HG03196 (cell line): ENCODE results near the gene TMEM117.

Experiments used
- ATAC-seq: cut with Tn5 transposase; IDR thresholded peaks from one replicate; pipeline ENCODE4 v1.9.1; 2021; ENCODE audit not compliant: unreplicated experiment

Gene TMEM117

DNA sequence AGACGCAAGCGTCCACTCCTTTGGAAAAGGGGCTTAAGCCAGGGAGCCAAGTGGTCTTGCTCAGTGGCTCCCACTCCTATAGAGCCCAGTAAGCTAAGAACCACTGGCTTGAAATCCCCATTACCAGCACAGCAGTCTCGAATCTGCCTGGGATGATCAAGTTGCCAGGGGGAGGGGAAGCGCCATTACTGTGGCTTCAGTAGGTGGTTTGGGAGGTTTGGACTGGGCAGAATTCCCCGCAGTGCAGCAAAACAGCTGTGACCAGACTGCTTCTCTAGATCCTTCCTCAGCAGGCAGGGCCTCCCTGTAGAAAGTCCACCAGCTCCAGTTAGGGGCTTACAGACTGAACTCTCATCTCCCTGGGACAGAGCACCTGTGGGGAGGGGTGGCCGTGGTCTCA is 115.4 kb downstream of the TMEM117 start:
- ATAC-seq: no peak

- ATAC-seq: peak; percentile 96
These were observed 122.0 kb downstream of the TMEM117 start for GRCh38 chr12:43957732-43958372.

- ATAC-seq: no peak
These were observed 128.2 kb downstream of the TMEM117 start for GRCh38 chr12:43964033-43964432.

GRCh38 chr12:43964961-43965360 is 129.1 kb downstream of the TMEM117 start:
- no peak for ATAC-seq

- ATAC-seq: no peak
These were observed 130.0 kb downstream of the TMEM117 start for GRCh38 chr12:43965899-43966298.

DNA sequence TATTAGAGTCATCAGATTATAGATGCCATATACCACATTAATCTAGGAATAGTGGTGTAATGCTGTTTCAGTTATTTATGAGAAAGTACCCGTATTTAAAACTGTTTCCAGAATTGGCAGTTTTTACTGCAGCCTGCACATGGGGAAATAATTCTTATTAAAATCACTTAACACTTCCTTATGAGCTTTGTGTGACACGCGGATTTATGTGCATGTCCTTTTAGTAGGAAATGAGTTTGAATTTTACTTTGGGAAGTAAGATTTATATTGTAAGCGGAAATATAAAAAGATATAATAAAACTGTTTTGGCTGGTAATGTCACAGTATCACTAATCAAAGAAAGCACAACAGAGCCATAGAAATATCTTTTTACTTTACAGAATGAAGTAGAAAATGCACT is 132.9 kb downstream of the TMEM117 start:
- ATAC-seq: no peak

- no peak for ATAC-seq
These were observed 134.0 kb downstream of the TMEM117 start for GRCh38 chr12:43969882-43970281.

DNA sequence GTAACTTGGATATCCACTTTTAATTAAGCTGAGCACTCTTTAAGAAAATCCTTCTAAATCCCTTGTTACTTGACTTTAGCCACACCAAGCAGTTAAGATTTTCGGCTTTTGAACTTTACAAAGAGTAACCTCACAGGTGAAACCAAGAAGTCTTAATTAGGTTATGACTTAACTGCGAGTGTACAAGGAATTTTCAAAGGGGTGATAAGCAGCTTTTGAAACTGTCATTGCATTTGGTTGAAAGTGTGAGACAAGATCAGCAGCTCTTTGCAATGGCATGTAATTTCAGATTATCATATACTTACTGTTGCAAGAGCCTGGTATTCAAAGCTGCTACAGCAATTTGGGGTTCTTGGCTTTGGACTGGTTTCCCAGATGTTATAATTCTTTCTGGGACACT is 137.5 kb downstream of the TMEM117 start:
- ATAC-seq: no peak

DNA sequence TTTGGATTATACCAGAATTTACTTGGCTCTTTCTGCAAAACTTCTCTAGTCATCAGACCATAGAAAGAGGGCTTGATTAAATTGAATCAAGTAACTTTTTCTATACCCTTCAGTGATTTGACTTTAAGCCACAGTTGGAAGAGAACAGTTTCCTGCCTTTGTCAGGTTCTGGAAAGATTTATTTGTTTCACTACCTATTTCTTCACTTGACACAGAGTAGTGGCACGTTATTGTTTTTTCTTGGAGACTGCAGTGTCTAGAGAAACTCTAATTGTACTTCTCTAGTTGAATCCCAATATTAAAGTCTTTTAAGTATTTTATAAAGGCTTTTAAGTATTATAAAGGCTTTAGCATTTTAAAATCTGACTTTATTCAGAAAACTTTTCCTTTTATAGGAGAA is 138.1 kb downstream of the TMEM117 start:
- ATAC-seq: no peak

DNA sequence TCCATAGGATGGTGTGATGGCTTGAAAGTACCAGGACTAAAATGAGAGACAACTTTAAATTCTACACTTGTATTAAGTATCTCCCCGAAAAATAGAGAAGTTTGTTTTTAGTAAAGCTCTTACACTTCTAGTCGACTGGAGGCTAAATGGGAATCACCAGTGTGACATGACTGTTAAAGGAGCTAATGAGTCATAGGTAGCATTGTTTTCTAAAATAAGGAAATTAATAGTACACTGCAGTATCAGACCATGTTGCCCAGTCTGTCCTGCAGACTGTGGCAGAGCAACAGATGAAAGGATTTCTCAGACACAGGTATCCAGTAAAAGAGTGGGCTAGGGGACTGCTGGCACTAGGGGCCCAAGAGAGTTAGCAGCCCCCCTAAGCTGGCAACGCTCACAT is 140.1 kb downstream of the TMEM117 start:
- ATAC-seq: no peak

- ATAC-seq: no peak
These were observed 142.7 kb downstream of the TMEM117 start for GRCh38 chr12:43978556-43978955.

DNA sequence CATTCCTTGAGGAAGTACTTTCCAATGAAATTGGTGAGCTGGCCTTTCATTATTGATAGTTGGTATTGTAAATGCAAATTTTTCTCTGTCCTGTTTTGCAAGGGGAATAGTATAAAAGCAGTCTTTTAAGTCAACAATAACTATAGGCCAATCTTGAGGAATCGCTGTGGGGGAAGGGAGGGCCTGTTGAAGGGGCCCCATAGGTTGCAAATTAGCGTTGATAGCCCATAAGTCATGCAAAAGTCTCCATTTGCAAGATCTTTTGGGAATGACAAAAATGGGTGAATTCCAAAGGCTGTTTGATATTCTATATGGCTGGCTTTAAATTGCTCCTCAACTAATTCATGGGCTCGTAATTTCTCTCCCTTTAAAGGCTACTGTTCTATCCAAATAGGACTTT is 143.6 kb downstream of the TMEM117 start:
- no peak for ATAC-seq

DNA sequence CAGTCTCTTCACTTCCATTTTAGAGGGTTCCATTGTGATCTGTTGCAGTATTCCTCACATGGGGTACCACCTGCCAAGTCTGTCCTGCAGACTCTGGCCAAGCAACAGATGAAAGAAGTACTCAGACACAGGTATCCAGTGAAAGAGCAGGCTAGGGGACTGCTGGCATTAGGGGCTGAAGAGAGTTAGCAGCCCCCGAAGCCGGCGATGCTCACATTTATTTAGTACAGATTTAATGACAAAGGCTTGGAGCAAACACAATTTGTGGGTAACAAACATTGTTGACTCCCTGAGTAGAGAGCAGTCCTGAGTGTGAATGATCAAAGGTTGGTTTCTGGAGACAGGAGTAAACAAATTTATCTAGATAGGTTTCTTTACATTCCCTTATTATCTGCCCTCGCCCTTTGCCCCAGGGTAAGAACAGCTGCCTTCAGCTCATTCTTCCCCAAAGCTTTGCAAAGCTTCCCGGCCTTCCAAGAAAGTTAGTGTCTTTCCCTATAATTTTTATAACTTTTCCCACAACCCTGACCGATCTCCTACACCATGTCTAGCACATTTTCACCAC is 144.8 kb downstream of the TMEM117 start:
- no peak for ATAC-seq

DNA sequence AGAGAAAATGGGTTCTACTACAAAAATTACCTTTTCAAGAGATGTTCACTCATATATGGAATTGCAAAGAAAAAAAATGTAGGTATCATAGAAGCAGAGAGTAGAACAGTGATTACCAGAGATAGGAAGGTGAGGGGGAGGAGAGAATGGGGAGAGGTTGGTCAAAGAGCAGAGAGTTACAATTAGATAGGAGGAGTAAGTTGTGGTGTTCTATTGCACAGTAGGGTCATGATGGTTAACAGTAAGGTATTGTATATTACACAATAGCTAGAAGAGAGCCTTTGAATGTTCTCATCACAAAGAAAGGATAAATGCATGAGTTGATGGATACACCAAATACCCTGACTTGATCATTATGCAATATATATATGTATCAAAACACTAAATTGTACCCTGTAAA is 145.8 kb downstream of the TMEM117 start:
- no peak for ATAC-seq

DNA sequence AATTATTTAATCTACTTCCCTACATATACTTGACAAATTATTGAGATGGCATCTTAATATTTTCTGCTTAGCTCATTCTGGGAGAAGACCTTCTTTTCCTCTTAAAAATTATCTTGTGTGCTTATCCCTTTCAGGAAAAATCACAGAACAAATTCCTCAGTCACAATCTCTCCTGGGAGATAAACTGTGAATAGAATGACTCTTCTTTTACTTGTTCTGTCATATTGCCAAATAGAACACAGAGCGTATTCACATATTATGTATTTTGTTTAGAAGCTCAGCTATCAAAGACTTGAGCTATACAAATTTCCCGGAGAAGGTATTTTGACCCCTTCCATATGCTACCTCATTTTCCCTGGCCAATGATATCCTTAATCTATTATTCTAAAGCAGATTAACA is 146.7 kb downstream of the TMEM117 start:
- no peak for ATAC-seq

DNA sequence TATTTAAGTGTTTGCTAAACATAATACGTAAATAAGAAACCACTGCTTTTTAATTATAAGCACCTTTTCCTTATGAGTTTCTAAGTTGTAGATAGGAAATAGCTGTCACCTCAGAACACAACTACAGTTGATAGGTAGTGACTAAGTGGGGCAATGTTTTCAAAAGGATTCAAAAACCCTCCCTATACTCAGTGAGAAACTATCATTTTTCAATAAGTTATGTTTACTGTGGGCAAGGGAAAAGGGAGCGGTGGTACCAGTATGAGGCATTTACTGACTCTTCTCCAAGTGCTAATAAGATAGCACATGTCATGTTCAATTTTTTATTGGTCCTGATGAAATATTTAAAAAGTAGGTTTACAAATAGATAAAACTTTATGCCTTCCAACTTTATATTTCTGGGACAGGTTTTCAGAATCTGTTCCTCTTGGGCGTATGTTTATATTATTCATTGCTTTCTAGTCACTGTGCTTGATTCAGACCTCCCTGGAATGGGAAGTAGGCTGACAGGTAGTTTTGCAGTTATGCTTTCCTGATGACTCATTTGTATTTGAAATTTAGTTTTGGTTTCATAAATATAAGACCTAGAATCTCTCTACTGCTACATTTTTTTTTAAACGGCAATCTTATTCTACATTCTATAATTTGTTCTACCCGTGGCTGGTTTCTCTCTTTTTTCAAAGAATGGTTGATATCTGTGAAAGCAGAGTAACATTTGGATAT is 153.1 kb downstream of the TMEM117 start:
- peak; percentile 95 for ATAC-seq

DNA sequence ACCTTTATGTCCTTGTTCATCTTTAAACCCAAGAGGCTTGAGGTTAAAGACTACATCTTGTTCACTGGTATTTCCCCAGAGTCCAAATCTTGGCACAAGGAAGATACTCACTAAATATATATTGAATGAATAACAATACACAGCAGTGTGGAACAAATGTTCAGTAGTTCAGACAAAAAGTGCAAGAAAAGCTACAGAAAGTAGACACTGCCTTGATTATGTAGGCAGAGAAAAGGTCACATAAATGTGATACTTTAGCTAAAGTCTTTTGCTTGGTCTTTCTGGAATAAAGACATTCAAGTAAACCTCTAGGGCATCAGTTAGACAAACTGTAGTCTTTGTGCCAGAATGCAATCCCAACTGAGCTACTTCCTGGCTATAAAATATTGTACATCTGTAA is 157.0 kb downstream of the TMEM117 start:
- ATAC-seq: no peak

- ATAC-seq: peak; percentile 97
These were observed 164.6 kb downstream of the TMEM117 start for GRCh38 chr12:44000309-44000952.

- no peak for ATAC-seq
These were observed 166.7 kb downstream of the TMEM117 start for GRCh38 chr12:44002607-44003006.

GRCh38 chr12:44003721-44004120 is 167.8 kb downstream of the TMEM117 start:
- ATAC-seq: no peak

DNA sequence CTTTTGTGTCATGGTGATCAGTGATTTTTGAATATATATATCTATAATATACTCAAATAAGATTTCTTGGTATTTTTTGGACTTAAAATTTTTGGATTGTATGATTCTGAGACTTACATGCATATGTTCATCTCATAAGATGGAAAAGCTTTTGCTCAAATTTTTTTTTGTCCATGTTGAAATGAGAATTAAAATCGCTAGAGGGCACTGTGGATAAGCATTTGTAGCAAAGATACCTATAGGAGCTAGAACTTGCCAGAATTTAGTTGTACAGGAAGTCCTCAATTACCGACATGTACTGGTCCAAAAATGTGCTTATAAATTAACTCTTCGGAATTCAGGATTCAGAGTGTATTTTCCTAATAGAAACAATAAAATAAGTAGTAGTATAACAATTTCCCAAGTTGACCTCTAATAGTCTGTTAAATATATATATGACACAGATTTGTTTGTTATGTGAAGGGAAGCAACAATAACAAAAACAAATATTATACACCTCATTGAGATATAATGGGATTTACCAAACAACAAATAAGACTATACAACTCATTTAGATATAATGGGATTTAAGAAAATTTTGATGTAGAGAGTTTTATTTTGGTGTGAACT is 179.6 kb downstream of the TMEM117 start:
- ATAC-seq: peak; percentile 74

DNA sequence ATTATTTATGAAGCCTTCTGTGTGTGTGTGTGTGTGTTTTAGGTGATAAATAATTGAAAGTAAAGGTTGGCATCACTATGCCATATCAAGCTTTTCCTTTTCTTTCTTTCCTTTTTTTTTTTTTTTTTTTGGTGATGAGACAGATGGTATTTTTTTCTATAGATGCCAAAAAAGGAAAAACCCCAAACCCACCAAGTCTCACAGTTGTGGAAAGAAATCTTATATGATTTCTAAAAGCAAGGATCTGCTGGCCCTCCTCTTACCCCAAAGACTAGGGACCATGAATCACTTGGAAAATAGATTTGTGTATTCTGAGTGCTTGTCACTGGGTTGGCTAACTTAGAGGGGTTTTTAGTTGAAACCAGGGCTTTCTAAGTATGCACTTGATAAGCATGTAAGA is 181.3 kb downstream of the TMEM117 start:
- no peak for ATAC-seq
